Lower leg skin (tissue), 4 donors: ENCODE data around the gene ZNF311. TPM values are rescaled to one million over a fixed set of nuclear protein-coding genes. Genes with fewer than 3 reads are reported as not detected.
"Not testable (repeated sequence)": the region's sequence is repeated elsewhere in the genome, so short reads cannot be mapped to it uniquely, and the experiment has no call there.

Source experiments
- DNase-seq, 2 donors: peaks; one replicate each; pipeline ENCODE4 v3.0.0-alpha.2; 2019; ENCODE audit warnings: low spot score in 2 of 2
- H3K4me3 ChIP-seq: fragments of 200-600 bp; sonication (generic); 2 replicates; pipeline ENCODE4 v1.5.1; 2017; ENCODE audit warnings: mild to moderate bottlenecking, low read depth; ENCODE audit not compliant: poor library complexity, severe bottlenecking
- CTCF ChIP-seq, 3 donors: fragments of 450-650 bp; IDR thresholded peaks; one replicate each; pipeline ENCODE4 v1.5.1; 2016; ENCODE audit warnings: antibody characterized with exemption in 3 of 3, mild to moderate bottlenecking in 3 of 3, moderate library complexity in 2 of 3
- POLR2A ChIP-seq, 2 donors: fragments of 450-650 bp; IDR thresholded peaks; one replicate each; pipeline ENCODE4 v1.6.1; 2016 to 2017; ENCODE audit warnings: antibody characterized with exemption in 2 of 2, mild to moderate bottlenecking in 1 of 2, moderate library complexity in 1 of 2
- WGBS, 2 donors: methylation state at CpG; one replicate each; pipeline ENCODE4 v1.1.5; 2018; 5-methylcytosine and 5-hydroxymethylcytosine counted together
- intact Hi-C: fragments of 100-400 bp; cut with DNase I; formaldehyde crosslinking; loops from one replicate; pipeline ENCODE4 v1.15.0; 2023; ENCODE audit warnings: low total_unique reads
- total RNA-seq, 4 donors: library from RNA; depleted of rRNA; stranded (reverse); fragments of >200 nt; gene quantifications; one replicate each; pipeline ENCODE4 v1.1.0, GENCODE V29; 2016

The ZNF311 gene
- total RNA-seq, 4 donors from 2014 or later, result 0.69 to 1.4 (median 1.1) TPM; not detected in 1

DNA sequence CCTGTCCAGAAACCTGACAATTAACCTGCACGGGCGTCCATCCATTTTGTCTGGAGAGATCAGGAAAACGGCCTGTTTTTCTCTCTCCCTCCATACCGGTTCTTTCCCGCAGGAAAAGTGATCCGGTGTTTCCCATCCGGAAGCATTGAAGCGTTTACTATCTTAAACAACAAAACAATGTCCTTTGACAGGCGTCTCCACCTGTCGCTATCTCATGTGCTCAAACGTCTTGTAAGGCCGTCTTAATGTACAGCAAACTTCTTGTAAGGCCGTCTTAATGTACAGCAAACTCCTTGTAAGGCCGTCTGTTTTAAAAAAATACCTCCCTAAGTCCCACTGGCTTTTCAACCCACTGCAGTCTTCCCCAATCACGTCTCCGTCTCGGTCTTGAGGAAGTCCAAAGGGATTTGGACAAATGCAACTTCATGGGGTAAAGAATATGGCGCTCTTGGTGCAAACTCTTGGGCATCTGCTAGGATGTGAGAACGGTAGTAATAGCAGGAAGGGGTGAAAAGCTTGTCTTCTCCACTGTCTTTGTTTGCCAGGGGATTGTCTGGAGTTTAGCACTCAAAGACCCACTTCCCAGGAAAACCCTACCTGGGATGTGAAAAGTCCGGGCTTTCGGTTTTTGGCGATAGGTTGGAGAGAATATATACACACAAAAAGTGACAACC lies 51.4 kb downstream of the ZNF311 start:
- no peak overlapping the region for H3K4me3 ChIP-seq
- DNase-seq, result no peak
- intact Hi-C loops, result no loop called here
- no peak for TF ChIP-seq POLR2A (IDR thresholded peaks at IDR 0.05)
- 5 to 9% methylated on average over 22 of the region's 22 CpGs for WGBS, 2 donors

DNA sequence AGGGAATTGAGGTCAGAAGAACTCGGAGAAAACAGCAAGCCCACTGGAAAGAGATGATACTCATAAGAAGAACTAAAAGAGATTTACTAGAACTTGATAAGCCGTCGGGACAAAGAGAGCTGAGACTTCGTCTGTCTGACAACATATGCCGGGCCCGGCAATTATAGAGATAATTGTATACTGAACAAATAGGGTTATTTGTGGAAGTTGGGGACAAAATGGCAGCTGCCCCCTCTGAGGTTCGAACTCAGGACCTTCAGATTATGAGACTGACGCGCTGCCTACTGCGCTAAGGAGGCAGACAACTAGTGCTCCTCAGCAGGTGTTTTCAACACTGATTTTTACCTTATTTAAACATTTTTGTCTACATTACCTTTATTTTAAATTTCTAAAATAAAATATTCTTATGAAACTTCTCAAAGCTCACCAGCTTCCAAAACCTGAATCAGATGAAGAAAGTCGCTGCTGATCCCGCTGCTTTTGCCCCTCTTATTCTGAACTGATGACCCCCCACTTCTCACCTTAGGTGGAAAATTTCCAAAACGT lies 52.0 kb downstream of the ZNF311 start:
- TF ChIP-seq POLR2A (IDR thresholded peaks at IDR 0.05), result no peak
- no peak for TF ChIP-seq CTCF (IDR thresholded peaks at IDR 0.05)
- intact Hi-C loops, result no loop called here
- no peak overlapping the region for H3K4me3 ChIP-seq
- WGBS, 2 donors, result 20% methylated on average over 13 of the region's 13 CpGs
- no peak for DNase-seq

DNA sequence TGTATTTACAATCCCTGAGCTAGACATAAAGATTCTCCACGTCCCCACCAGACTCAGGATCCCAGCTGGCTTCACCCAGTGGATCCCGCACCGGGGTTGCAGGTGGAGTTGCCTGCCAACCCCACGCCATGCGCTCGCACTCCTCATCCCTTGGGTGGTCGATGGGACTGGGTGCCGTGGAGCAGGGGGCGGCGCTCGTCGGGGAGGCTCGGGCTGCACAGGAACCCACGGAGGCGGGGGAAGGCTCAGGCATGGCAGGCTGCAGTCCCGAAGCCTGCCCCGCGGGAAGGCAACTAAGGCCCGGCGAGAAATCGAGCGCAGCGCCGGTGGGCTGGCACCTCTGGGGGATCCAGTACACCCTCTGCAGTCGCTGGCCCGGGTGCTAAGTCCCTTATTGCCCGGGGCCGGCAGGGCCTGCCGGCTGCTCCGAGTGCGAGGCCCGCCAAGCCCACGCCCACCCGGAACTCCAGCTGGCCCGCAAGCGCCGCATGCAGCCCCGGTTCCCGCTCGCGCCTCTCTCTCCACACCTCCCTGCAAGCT lies 55.4 kb downstream of the ZNF311 start:
- intact Hi-C loops, DNase-seq, H3K4me3 ChIP-seq: not testable (repeated sequence)
- 96 to 97% methylated on average over 40 to 41 of the region's 41 CpGs for WGBS, 2 donors

DNA sequence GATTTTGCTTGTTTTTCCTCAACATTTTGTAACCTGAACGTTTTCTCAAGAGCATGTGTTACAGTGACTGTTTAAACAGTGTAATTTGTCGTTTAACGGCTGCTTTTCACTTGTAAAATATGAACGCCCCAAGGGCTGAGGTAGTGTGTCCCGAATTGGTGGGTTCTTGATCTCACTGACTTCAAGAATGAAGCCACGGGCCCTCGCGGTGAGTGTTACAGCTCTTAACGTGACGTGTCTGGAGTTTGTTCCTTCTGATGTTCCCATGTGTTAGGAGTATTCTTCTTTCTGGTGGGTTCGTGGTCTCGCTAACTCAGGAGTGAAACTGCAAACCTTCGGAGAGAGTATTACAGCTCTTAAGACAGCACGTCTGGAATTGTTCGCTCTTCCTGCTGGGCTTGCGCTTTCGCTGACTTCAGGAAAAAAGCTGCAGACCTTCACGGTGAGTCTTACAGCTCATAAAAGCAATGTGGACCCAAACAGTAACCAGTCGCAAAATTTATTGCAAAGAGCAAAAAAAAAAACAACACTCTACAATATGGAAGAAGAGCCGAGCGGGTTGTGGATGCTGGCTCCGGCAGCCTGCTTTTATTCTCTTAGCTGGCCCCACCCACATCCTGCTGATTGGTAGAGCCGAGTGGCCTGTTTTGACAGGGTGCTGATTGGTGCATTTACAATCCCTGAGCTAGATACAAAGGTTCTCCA lies 56.2 kb downstream of the ZNF311 start:
- 78 to 80% methylated on average over 23 of the region's 23 CpGs for WGBS, 2 donors
- no peak for TF ChIP-seq CTCF (IDR thresholded peaks at IDR 0.05)
- TF ChIP-seq POLR2A (IDR thresholded peaks at IDR 0.05), result no peak
- intact Hi-C loops, result no loop called here
- H3K4me3 ChIP-seq, result no peak overlapping the region
- DNase-seq, result no peak

DNA sequence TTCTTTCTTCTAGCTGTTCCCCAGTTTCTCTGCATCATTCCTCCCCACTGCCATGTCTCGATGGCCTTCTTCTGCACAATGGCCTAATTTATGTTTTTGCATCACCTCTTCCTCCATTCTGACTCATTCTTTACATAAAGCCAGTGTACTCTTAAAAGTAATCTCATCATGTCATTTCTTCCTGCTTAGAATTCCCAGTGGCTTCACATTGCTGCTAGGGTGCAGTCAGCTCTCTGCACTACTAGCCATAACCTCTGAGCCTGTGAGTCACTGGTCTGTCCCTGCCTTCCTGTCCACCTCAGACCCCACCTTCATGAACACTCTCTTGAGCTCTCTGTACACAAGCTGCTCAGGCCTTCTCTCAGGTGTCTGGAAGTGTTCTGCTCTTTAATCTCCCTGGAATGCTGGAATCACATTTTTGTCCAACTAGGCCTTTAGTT lies 57.3 kb downstream of the ZNF311 start:
- no peak overlapping the region for H3K4me3 ChIP-seq
- no peak for DNase-seq
- TF ChIP-seq CTCF (IDR thresholded peaks at IDR 0.05) (no peak), POLR2A (IDR thresholded peaks at IDR 0.05) (no peak)
- WGBS, 2 donors, result 89 to 91% methylated on average over 1 of the region's 1 CpG
- intact Hi-C loops, result no loop called here

GRCh38 chr6:28947067-28947765 lies 57.9 kb downstream of the ZNF311 start:
- no peak overlapping the region for H3K4me3 ChIP-seq
- TF ChIP-seq POLR2A (IDR thresholded peaks at IDR 0.05) (no peak), CTCF (IDR thresholded peaks at IDR 0.05) (no peak)
- WGBS, 2 donors, result 80 to 90% methylated on average over 6 of the region's 6 CpGs
- intact Hi-C loops, result no loop called here
- no peak for DNase-seq
